ENCODE measurements around the gene PLEKHM1. TPM values are rescaled to one million over a fixed set of nuclear protein-coding genes. Genes with fewer than 3 reads are reported as not detected.
"Not testable (repeated sequence)": the region's sequence is repeated elsewhere in the genome, so short reads cannot be mapped to it uniquely, and the experiment has no call there.

The PLEKHM1 gene
- total RNA-seq, 1 donor from 2014 or later, result 62.4 TPM

GRCh38 chr17:45445901-45446743 is 44.4 kb downstream of the PLEKHM1 start:
- H3K9me3 Mint-ChIP-seq; H3K4me1 Mint-ChIP-seq; H3K27me3 Mint-ChIP-seq; CTCF ChIA-PET; H3K27ac Mint-ChIP-seq; intact Hi-C loops (cut with micrococcal nuclease); POLR2A ChIA-PET; DNase-seq; H3K4me3 Mint-ChIP-seq: not testable (repeated sequence)
- ATAC-seq (ENCODE audit: low read depth), result peak; percentile 54
- H3K36me3 Mint-ChIP-seq (ENCODE audit: low read depth), result peaks cover 36% of the 10 kb centered on the region

- H3K4me3 Mint-ChIP-seq; H3K9me3 Mint-ChIP-seq; intact Hi-C loops (cut with micrococcal nuclease); POLR2A ChIA-PET; H3K4me1 Mint-ChIP-seq; ATAC-seq (ENCODE audit: low read depth); H3K27me3 Mint-ChIP-seq; DNase-seq; H3K27ac Mint-ChIP-seq; CTCF ChIA-PET: not testable (repeated sequence)
- peaks cover 34% of the 10 kb centered on the region for H3K36me3 Mint-ChIP-seq (ENCODE audit: low read depth)
Measured at GRCh38 chr17:45444856-45445820, 45.4 kb downstream of the PLEKHM1 start.

- DNase-seq; H3K27me3 Mint-ChIP-seq; intact Hi-C loops (cut with micrococcal nuclease); H3K9me3 Mint-ChIP-seq; H3K4me3 Mint-ChIP-seq; H3K27ac Mint-ChIP-seq; CTCF ChIA-PET; H3K4me1 Mint-ChIP-seq; POLR2A ChIA-PET; ATAC-seq (ENCODE audit: low read depth): not testable (repeated sequence)
- peaks cover 34% of the 10 kb centered on the region for H3K36me3 Mint-ChIP-seq (ENCODE audit: low read depth)
Measured at GRCh38 chr17:45444301-45444700, 46.2 kb downstream of the PLEKHM1 start.

- H3K4me1 Mint-ChIP-seq; CTCF ChIA-PET; POLR2A ChIA-PET; DNase-seq; H3K27me3 Mint-ChIP-seq; intact Hi-C loops (cut with micrococcal nuclease); H3K9me3 Mint-ChIP-seq; H3K4me3 Mint-ChIP-seq; H3K27ac Mint-ChIP-seq: not testable (repeated sequence)
- peaks cover 40% of the 10 kb centered on the region for H3K36me3 Mint-ChIP-seq (ENCODE audit: low read depth)
- ATAC-seq (ENCODE audit: low read depth), result peak; percentile 51
Measured at GRCh38 chr17:45443371-45444260, 46.9 kb downstream of the PLEKHM1 start.

- Mint-ChIP-seq H3K27ac (no peak overlapping the region), H3K4me3 (no peak overlapping the region)
- no peak for TF ChIP-seq CTCF (IDR thresholded peaks at IDR 0.05)
Measured at GRCh38 chr17:45441526-45442310, 48.8 kb downstream of the PLEKHM1 start.

GRCh38 chr17:45440839-45441515 is 49.5 kb downstream of the PLEKHM1 start:
- H3K4me1 Mint-ChIP-seq; H3K27ac Mint-ChIP-seq; H3K9me3 Mint-ChIP-seq; H3K4me3 Mint-ChIP-seq; DNase-seq; intact Hi-C loops (cut with micrococcal nuclease); CTCF ChIA-PET; ATAC-seq (ENCODE audit: low read depth); H3K27me3 Mint-ChIP-seq: not testable (repeated sequence)
- POLR2A ChIA-PET, result interaction anchor here (0.6 kb wide), 1 partner anchor 236 kb away, joined by 4 read pairs; no protein-coding TSS in a partner anchor
- peaks cover 46% of the 10 kb centered on the region for H3K36me3 Mint-ChIP-seq (ENCODE audit: low read depth)

More at GRCh38 chr17:45441526-45442310, 48.8 kb downstream of the PLEKHM1 start:
- ATAC-seq (ENCODE audit: low read depth), result no peak
- Mint-ChIP-seq H3K36me3 (ENCODE audit: low read depth) (peaks cover 42% of the 10 kb centered on the region), H3K9me3 (no peaks in the 10 kb centered on the region), H3K4me1 (peaks cover 9% of the 10 kb centered on the region), H3K27me3 (no peaks in the 10 kb centered on the region)
- intact Hi-C loops (cut with micrococcal nuclease), result no loop called here
- no peak for DNase-seq
- ChIA-PET POLR2A (interaction anchor here (0.6 kb wide), 1 partner anchor 237 kb away, joined by 4 read pairs; no protein-coding TSS in a partner anchor), CTCF (no interaction called here)
